ENCODE measurements around the gene NUDCD3. TPM values are rescaled to one million over a fixed set of nuclear protein-coding genes. Genes with fewer than 3 reads are reported as not detected.

The NUDCD3 gene
- total RNA-seq, 1 experiment from 2014 or later = 117 TPM

DNA sequence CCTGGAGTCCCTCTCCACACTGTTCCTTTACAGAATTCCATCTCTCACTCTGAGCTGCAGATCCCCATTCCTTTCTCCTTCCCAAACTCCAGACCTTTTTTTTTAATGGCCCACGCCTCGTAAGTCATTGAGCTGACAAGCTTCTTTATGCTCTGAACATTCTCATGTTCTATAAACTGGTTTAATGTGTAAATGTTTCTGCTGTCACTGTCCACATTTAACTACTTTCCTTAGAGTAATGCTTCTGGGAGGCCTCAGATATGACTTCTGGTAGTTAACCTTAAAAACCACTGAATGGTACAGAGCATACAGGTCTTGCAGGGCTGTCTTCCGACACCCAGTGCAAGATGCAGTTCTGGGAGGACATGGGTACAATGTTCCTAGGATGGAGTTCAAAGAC lies 94.0 kb downstream of the NUDCD3 start:
- Histone ChIP-seq H3K27me3 (ENCODE audit: control insufficient read depth, insufficient read depth, low read length) (no peaks in the 10 kb centered on the region), H3K4me1 (ENCODE audit: control insufficient read depth, insufficient read depth, low read length) (no peaks in the 10 kb centered on the region), H3K27ac (ENCODE audit: low read length) (no peak overlapping the region), H3K36me3 (ENCODE audit: control insufficient read depth, insufficient read depth, low read length) (no peaks in the 10 kb centered on the region), H3K9me3 (ENCODE audit: control insufficient read depth, insufficient read depth, low read depth, low read length) (no peaks in the 10 kb centered on the region), H3K4me3 (ENCODE audit: low read depth in 2 of 2, low read length in 2 of 2) (no peak overlapping the region)
- ChIA-PET CTCF (no interaction called here), POLR2A (interaction anchor here (0.6 kb wide), 1 partner anchor 9 kb away, joined by 4 read pairs; no protein-coding TSS in a partner anchor)
- DNase-seq (ENCODE audit: low read depth, low spot score) (no peak), ATAC-seq (no peak)
- in situ Hi-C loops (cut with HindIII; ENCODE audit: low pct_unique_long_range_greater_than_20kb, low sequenced_read_pairs) = no loop called here
- intact Hi-C loops (cut with micrococcal nuclease; ENCODE audit: unreplicated experiment) = no loop called here
- no TSS peak for BruUV-seq (replicated peaks)
- TF ChIP-seq, protein P1, sequence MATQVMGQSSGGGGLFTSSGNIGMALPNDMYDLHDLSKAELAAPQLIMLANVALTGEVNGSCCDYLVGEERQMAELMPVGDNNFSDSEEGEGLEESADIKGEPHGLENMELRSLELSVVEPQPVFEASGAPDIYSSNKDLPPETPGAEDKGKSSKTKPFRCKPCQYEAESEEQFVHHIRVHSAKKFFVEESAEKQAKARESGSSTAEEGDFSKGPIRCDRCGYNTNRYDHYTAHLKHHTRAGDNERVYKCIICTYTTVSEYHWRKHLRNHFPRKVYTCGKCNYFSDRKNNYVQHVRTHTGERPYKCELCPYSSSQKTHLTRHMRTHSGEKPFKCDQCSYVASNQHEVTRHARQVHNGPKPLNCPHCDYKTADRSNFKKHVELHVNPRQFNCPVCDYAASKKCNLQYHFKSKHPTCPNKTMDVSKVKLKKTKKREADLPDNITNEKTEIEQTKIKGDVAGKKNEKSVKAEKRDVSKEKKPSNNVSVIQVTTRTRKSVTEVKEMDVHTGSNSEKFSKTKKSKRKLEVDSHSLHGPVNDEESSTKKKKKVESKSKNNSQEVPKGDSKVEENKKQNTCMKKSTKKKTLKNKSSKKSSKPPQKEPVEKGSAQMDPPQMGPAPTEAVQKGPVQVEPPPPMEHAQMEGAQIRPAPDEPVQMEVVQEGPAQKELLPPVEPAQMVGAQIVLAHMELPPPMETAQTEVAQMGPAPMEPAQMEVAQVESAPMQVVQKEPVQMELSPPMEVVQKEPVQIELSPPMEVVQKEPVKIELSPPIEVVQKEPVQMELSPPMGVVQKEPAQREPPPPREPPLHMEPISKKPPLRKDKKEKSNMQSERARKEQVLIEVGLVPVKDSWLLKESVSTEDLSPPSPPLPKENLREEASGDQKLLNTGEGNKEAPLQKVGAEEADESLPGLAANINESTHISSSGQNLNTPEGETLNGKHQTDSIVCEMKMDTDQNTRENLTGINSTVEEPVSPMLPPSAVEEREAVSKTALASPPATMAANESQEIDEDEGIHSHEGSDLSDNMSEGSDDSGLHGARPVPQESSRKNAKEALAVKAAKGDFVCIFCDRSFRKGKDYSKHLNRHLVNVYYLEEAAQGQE (IDR thresholded peaks at IDR 0.05; ENCODE audit: insufficient read depth in 1 of 2, low read depth in 2 of 2, low read length in 1 of 2) = no peak
- no peak for TF ChIP-seq SIN3A (IDR thresholded peaks at IDR 0.05; ENCODE audit: borderline replicate concordance, insufficient read depth, low read depth, low read length)
- TF ChIP-seq, protein P2, sequence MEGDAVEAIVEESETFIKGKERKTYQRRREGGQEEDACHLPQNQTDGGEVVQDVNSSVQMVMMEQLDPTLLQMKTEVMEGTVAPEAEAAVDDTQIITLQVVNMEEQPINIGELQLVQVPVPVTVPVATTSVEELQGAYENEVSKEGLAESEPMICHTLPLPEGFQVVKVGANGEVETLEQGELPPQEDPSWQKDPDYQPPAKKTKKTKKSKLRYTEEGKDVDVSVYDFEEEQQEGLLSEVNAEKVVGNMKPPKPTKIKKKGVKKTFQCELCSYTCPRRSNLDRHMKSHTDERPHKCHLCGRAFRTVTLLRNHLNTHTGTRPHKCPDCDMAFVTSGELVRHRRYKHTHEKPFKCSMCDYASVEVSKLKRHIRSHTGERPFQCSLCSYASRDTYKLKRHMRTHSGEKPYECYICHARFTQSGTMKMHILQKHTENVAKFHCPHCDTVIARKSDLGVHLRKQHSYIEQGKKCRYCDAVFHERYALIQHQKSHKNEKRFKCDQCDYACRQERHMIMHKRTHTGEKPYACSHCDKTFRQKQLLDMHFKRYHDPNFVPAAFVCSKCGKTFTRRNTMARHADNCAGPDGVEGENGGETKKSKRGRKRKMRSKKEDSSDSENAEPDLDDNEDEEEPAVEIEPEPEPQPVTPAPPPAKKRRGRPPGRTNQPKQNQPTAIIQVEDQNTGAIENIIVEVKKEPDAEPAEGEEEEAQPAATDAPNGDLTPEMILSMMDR (IDR thresholded peaks at IDR 0.05) = no peak
- TF ChIP-seq TCF7L2 (IDR thresholded peaks at IDR 0.05; ENCODE audit: low read depth, low read length) = no peak
- no peak for TF ChIP-seq POLR2AphosphoS5 (IDR thresholded peaks at IDR 0.05; ENCODE audit: low read depth, low read length)

DNA sequence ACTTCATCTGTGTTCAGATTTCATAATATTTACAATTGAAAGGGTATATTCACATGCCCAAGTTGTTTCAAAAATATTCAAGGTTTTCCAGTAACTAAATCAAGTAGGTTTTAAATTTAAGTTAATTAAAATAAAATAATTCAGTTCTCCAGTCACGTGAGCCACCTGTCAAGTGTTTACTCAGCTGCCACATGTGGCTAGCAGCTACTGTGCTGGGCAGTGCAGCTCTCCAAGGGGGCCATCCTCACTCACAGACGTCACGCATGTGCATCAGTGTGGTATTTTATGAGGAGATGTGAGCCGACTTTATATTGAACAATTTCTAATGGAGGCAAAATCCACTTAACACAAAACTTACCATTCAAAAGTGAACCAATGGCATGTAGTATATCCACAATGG lies 95.4 kb downstream of the NUDCD3 start:
- in situ Hi-C loops (cut with HindIII; ENCODE audit: low pct_unique_long_range_greater_than_20kb, low sequenced_read_pairs) = no loop called here
- no peaks in the 10 kb centered on the region for H3K9me3 ChIP-seq (ENCODE audit: control insufficient read depth, insufficient read depth, low read depth, low read length)
- no peak overlapping the region for H3K4me3 ChIP-seq (ENCODE audit: low read depth in 2 of 2, low read length in 2 of 2)
- H3K4me1 ChIP-seq (ENCODE audit: control insufficient read depth, insufficient read depth, low read length) = no peaks in the 10 kb centered on the region
- no peak overlapping the region for H3K27ac ChIP-seq (ENCODE audit: low read length)
- H3K27me3 ChIP-seq (ENCODE audit: control insufficient read depth, insufficient read depth, low read length) = no peaks in the 10 kb centered on the region
- CTCF ChIA-PET = no interaction called here
- no peak for ATAC-seq
- intact Hi-C loops (cut with micrococcal nuclease; ENCODE audit: unreplicated experiment) = no loop called here
- TF ChIP-seq POLR2AphosphoS5 (IDR thresholded peaks at IDR 0.05; ENCODE audit: low read depth, low read length) = no peak
- TF ChIP-seq TCF7L2 (IDR thresholded peaks at IDR 0.05; ENCODE audit: low read depth, low read length) = no peak
- TF ChIP-seq, protein P1 (IDR thresholded peaks at IDR 0.05; ENCODE audit: insufficient read depth in 1 of 2, low read depth in 2 of 2, low read length in 1 of 2) = no peak
- TF ChIP-seq, protein P2 (IDR thresholded peaks at IDR 0.05) = no peak
- no peak for TF ChIP-seq SIN3A (IDR thresholded peaks at IDR 0.05; ENCODE audit: borderline replicate concordance, insufficient read depth, low read depth, low read length)
- H3K36me3 ChIP-seq (ENCODE audit: control insufficient read depth, insufficient read depth, low read length) = no peaks in the 10 kb centered on the region
- DNase-seq (ENCODE audit: low read depth, low spot score) = no peak
- POLR2A ChIA-PET = no interaction called here
- BruUV-seq (replicated peaks) = no TSS peak
